HFF-Myc (cell line): ENCODE measurements around the gene TCIRG1.
"Not testable (repeated sequence)": the region's sequence is repeated elsewhere in the genome, so short reads cannot be mapped to it uniquely, and the experiment has no call there.

Experiments
- DNase-seq: peaks from one replicate; pipeline ENCODE4 v3.0.0-alpha.2; 2011; ENCODE audit warnings: low read depth; ENCODE audit errors: extremely low read depth
- H3K4me3 ChIP-seq: replicated peaks from 2 replicates; pipeline ENCODE4 v1.5.1; 2011; ENCODE audit warnings: low read depth, mild to moderate bottlenecking, control low read depth, low read length
- TF ChIP-seq, protein P1 (sequence below): IDR thresholded peaks from 2 replicates; pipeline ENCODE4 v1.5.1; 2012; ENCODE audit warnings: mild to moderate bottlenecking, low read depth, low read length, control low read depth; ENCODE audit errors: missing control alignments

TCIRG1 gene, protein sequence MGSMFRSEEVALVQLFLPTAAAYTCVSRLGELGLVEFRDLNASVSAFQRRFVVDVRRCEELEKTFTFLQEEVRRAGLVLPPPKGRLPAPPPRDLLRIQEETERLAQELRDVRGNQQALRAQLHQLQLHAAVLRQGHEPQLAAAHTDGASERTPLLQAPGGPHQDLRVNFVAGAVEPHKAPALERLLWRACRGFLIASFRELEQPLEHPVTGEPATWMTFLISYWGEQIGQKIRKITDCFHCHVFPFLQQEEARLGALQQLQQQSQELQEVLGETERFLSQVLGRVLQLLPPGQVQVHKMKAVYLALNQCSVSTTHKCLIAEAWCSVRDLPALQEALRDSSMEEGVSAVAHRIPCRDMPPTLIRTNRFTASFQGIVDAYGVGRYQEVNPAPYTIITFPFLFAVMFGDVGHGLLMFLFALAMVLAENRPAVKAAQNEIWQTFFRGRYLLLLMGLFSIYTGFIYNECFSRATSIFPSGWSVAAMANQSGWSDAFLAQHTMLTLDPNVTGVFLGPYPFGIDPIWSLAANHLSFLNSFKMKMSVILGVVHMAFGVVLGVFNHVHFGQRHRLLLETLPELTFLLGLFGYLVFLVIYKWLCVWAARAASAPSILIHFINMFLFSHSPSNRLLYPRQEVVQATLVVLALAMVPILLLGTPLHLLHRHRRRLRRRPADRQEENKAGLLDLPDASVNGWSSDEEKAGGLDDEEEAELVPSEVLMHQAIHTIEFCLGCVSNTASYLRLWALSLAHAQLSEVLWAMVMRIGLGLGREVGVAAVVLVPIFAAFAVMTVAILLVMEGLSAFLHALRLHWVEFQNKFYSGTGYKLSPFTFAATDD

DNA sequence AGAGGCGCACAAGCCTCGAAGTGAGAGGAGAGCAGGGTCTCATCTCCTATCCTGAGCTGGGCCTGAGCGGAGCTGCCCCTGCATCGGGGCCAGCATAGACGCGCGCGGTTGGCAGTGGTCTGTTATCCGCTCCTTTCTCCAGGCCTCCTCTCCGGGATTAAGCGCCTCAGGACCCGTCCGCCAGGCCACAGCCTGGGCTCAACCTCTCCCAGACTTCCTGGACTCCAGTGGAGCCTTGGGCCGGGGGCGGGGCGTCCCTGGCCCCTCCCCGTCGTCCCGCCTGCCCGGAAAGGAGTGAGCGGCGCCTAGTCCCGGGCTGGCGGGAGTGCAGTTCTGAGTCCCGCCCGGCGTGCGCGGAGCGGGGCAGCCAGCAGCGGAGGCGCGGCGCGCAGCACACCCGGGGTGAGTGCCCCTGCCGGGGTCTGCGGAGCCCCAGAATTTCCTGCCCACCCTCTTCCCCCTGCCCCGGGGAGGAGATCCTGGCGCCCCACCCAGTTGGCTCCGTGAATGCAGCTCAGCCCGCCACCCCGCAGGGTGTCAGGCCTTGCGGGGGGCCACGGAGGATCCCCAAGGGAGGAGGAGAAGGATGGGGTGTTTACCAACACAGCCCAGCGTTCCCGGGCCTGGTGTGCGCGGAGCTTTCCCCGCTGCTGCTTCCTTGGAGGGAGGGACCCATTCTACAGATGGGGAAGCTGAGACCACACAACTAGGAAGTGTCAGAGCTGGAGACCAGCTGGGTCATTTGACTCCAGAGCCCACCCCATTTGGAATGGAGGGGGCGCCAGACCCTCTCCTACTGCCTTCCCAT lies at the start of gene TCIRG1:
TCIRG1 (plus strand) TSS at position 308 of the 808 bp plus-strand sequence. CDS start 2,247 bp downstream, outside the sequence.
- TF ChIP-seq, protein P1, sequence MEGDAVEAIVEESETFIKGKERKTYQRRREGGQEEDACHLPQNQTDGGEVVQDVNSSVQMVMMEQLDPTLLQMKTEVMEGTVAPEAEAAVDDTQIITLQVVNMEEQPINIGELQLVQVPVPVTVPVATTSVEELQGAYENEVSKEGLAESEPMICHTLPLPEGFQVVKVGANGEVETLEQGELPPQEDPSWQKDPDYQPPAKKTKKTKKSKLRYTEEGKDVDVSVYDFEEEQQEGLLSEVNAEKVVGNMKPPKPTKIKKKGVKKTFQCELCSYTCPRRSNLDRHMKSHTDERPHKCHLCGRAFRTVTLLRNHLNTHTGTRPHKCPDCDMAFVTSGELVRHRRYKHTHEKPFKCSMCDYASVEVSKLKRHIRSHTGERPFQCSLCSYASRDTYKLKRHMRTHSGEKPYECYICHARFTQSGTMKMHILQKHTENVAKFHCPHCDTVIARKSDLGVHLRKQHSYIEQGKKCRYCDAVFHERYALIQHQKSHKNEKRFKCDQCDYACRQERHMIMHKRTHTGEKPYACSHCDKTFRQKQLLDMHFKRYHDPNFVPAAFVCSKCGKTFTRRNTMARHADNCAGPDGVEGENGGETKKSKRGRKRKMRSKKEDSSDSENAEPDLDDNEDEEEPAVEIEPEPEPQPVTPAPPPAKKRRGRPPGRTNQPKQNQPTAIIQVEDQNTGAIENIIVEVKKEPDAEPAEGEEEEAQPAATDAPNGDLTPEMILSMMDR: no peak
- peak within 1 kb of the TSS; percentile 57 for H3K4me3 ChIP-seq
- no peak for DNase-seq

DNA sequence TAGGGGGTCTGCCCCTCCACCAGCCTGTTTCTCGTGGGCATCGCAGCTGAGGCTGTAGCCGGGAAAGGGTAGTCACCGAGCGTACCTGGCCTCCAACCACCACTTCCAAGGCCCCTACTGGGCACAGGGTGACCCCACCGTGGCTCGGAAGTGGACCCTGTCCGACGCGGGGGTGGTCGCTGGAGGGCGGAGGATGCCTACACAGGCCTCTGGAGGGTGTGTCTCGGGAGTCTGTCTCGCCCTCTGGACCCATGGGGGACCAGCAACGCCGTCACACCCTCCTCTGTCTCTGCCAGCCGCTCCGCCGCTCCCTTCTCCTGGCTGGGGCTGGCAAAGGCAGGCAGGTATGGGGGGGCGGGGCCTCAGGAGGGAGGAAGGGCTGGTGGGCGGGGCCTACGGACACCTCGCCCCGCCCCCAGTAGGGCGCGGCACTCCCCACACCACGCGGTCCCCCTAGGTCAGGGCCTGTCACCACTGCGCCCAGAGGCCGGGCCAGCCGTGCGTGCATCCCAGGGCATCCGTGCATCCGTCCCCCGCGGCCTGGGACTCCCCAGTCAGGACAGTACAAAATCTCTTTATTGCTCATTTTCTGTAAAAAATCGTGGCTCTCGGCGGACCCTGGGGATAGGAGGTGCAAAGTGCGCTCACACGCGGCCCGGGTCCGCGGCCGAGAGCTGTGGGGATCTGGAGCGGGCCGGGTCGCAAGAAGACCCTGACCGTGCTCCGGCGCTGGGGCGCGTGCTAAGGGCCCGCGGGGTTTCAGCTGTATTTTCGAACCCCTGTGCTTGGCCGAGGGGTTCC lies 48.1 kb upstream of the TCIRG1 start:
- DNase-seq, H3K4me3 ChIP-seq: not testable (repeated sequence)

DNA sequence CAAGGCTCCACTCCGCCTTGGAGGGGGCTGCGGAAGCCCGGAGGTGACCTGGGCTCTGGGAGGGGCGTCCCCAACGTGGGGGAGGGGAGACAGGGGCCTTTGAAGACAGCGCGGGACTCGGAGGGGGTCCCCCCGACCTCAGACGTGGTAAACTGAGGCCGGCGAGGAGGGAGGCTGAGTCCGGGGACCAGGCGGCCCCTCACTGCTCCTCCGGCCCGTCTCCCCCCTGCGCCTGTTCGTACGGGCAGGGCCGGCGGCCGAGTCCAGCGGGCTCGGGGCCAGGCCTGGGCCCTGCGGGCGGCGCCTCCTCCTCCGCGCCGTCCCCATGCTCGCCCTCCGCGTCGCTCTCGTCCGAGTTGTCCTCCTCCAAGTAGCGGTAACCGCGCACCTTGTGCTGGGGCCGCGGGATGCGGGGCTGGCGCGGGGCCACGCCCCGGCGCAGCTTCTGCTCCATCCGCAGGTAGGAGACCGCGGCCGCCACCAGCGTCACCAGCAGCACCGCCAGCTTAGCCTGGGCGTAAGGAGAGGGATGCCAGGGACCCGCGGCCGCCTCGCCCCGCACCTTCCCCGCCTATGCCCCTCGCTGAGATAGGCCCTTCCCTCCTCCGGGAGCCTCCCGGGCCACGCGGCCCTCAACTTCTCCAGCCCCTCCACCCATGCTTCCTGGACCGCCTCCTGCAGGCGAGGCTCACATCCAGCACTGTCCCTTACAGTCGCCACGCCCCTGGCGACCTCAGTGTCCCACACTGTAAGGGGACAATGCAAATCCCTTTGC lies 47.3 kb upstream of the TCIRG1 start:
- DNase-seq: not testable (repeated sequence)

DNA sequence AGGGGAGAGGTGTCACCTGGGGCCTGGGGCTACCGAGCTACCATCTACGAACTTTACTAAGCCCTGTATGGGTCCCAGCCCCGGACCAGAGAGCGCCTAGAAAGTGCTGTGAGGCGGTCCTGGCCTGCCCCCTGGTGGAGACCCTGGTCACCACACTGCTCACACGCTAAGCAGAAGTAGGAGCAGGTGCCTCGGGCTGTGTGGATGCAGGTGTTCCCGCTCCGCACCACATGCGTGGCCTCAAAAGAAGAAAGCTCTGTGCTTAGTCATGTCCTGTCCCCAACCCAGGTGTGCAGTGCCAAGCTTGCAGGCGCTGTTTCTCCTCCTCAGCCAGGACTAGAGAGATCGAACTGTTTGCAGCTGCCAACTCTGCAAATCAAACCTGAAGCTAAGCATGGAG lies 45.0 kb upstream of the TCIRG1 start:
- not testable (repeated sequence) for DNase-seq
- TF ChIP-seq, protein P1: peak; percentile 46

More for the DNA sequence above, 47.3 kb upstream of the TCIRG1 start:
- H3K4me3 ChIP-seq: not testable (repeated sequence)

DNA sequence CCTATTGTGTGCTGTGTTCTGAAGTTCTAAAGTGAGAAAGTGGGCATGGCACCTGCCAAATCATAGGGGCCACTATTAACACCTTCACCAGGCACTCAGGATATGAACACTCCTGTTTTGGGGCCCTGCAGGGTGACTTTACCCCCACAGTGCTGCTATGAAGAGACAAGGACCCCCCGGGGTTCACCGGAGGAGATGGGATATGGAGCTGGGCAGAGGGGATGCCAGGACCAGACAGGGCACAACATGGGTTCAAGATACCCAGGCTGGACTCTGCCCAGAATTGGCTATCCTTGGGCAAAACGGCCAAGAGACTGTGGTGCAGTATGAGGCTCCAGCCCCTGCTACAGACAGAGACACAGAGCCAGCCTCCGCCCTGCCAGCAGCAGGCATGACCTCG lies 44.4 kb upstream of the TCIRG1 start:
- not testable (repeated sequence) for H3K4me3 ChIP-seq, DNase-seq

More for the DNA sequence above, 45.0 kb upstream of the TCIRG1 start:
- H3K4me3 ChIP-seq: not testable (repeated sequence)

DNA sequence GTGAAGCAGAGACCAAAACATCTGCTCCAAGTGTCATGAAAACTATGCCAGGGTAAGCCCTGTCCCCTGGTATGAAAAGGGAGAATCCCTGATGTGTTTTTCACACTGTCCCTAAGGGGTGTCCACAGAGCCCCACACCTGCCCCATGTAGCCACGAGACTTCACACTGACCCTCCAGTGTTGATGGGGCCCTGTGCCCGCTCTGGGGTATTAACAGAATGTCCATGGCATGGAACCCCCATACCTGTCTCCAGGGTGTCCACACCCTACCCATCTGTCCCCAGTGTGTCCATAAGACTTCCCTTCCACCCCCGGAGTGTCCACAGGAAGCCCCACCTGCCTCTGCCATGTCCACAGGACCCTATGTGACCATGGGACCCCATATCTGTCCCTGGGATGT lies 43.7 kb upstream of the TCIRG1 start:
- not testable (repeated sequence) for H3K4me3 ChIP-seq, DNase-seq

DNA sequence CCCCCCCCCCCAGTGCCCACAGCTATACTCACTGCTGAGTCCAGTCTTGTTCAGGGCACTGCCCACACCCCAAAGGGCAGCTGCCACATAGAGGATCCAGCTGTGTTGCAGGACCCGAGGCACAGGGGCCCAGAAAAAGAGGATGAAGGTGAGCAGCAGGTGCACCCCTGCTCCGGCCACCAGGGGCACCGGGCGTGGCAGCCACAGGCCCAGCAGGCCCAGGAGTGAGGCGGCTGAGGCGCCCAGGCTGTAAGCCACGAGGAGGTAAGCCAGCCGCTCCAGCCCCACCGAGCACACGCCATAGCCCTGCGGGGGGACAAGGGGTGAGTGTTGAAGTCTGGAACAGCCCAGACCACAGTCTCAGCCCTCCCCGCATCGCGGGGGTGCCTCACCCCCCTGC lies 43.2 kb upstream of the TCIRG1 start:
- H3K4me3 ChIP-seq, DNase-seq: not testable (repeated sequence)

DNA sequence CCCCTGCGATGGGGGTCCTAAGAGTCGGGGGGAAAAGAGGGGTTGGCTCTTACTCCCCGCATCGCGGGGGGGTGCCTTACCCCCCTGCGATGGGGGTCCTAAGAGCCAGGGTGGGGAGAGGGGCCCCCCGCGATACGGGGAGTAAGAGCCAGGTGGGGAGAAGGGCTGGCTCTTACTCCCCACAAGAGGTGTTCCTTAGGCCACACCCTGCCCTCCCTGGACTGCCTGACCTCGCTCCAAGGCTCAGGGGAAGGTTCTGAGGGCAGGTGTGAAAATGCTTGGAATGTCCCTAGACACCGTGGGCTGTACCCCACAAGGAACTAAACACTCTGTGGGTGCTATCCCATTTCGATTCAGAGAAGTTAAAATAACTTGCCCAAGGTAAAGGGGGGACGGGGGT lies 42.8 kb upstream of the TCIRG1 start:
- no peak for DNase-seq
- TF ChIP-seq, protein P1: no peak
- no peak overlapping the region for H3K4me3 ChIP-seq
